ENCODE data around the gene POLN.

The POLN gene

DNA sequence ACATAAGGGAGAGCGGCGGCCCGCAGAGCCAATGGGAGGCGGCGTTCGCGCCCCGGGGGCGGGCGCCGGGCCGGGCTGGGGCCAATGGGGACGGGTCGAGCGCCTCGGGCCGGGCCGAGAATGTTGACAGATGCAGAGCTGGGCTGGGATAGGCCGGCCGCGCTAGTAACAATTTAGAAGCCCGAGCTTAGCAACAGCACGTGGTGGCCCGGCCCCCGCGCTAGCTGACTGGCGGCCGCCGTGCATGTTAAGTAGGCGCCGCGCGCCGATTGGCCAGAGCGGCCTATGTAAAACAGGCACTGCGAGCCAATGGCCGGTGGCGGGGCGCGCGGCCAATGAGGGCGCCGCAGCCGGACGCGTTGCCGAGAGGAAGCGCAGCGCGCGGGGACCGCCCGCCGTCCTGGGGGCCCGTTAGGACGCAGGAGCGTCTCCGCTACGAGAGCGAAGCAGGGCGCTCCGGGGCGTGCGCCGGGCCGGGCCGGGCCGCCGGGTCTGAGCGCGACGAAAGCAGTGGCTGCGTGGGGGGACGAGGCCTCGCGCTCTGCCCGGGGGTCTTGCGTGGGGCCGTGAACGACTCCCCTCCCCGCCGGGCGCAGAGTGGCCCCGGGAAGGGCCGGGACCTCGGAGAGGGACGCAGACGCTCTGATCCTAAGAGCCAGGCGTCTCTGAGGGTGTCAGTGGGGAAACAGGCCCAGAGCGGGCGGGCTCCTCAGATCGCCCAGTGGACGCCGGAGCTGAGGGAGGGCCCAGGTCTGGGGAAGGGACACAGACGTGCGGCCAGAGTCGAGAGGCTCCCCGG lies 20.4 kb upstream of the POLN start:
- FAIRE-seq = peak; percentile 12

DNA sequence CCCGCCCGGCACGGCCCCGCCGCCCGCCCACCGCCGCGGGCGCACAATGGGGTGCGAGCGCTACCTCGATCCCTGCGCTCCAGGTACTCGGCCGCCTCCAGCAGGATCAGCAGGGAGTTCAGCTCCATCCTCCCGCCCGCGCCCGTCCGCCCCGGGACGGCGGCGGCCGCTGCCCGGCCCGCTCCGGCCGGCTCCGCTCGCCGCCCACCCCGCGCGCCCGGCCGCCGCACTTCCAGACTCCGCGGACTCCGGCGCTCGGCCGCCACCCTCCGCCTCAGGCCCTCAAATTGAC lies 19.9 kb upstream of the POLN start, which contains the start of gene MXD4:
MXD4 (minus strand) TSS at position 257 of the 292 bp plus-strand sequence; CDS start at position 128, 129 bp downstream.
- FAIRE-seq = no peak

- no peak for FAIRE-seq
Measured at GRCh38 chr4:2261110-2261852, 19.4 kb upstream of the POLN start.

DNA sequence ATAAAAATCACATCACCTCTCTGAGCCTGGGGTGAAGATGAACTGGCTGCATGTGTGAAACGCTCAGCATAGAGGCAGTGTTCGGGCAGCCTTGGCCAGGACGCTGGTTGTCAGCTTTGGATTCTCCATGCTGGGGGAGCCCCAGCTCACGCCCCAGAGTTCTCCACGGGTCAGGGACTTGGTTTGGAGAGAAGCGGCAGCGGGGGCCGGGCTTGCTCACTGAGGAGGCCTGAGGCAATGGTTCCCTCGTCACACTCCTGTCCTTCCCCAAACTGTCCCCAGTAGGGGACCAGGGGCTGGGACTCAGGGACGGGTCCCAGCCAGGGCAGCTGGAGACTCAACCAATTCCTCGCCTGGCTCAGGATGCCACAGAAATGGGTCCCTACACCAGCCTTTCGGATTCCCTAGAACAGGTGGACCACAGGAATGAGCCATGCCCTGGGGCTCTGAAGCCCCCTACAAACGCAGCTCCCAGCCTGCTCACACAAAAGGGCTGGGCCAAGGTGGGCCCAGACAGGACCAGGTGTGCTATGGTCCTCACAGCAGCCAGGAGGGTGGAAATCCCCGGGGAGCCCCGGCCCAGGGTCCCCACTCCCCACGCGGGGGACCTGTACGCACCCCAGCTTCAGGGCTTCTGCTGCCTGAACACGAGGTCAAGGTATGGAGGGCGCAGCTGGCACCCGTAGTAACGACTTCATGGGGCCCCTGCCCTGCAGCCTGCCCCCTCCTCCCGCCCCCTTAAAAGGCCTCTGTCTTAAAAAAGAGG lies 18.6 kb upstream of the POLN start:
- FAIRE-seq = no peak

- FAIRE-seq = no peak
Measured at GRCh38 chr4:2259541-2260343, 17.8 kb upstream of the POLN start.

- no peak for FAIRE-seq
Measured at GRCh38 chr4:2259036-2259540, 17.2 kb upstream of the POLN start.

DNA sequence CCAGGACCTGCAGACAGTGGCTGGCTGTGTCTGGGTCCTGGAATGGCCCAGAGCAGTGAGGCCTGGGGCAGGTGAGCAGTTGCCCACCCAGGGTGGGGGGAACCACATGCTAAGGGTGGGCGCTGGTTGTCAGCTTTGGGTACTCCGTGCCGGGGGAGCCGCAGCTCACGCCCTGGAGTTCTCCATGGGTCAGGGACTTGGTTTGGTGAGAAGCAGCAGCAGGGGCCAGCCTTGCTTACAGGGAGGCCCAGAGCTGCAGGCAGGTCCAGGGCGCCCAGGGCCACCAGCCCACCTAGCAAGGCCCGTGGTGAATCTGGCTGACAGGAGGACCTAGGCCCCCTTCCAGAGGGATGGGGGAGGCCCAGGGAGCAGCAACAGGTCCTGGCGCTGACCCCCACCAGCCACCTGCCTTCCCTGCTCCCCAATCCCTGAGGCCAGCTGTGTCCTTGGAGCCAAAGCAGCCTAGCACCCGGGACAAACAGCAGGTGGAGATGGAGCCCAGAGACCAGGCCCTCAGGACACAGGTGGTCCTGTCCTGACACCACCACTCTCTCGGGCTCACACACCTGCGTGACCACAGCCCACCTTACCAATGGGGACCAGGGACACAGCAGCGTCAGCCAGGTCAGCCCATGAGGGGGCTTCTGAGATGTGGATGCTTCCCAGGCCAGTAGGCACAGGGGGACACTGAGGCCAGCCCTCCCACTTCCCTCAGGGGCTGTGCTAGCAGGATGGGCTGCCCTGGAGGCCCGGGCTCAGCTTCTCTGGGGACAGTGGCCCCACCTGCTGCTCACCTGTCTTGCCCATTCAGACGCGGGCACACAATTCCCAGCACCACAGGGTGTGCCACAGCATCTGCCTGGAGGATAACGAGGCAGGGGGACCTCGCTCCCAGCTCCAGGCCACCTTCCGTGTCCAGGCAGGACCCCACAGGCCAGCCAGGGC lies 16.4 kb upstream of the POLN start:
- no peak for FAIRE-seq

DNA sequence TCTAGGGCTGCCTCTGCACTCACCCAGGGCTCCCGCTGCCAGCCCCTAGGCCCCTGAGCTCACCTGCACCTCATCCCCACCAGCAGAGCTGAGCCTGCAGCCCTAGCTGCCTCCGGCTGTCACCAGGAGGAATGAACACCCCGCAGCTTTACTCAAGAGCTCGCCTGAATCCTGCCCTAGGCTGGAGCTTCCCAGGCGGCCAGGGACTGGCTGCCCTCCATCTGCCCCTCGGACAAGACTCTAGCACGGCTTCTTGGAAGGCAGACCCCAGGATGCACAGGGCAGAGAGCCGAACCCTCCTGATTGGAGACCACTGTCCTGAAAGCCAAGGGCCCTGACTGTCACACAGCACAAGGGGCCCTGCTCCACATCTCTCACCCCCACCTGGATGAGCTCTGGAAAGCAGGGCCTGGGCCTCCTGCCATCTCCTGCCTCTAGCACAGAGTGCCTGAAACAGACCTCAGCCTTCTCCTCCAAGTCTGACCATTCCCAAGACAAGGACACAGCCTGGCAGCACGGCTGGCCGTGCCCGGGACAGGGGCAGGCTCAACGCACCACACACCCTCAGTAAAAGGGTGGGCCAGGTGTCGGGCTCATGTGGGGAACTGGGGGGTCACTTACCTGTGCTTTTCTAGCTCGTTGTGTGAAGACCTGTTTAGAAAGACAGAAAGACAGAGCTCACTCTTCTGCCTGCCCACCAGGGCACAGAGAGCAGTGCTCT lies 15.6 kb upstream of the POLN start:
- FAIRE-seq = no peak

GRCh38 chr4:2256781-2257191 lies 14.9 kb upstream of the POLN start:
- no peak for FAIRE-seq

DNA sequence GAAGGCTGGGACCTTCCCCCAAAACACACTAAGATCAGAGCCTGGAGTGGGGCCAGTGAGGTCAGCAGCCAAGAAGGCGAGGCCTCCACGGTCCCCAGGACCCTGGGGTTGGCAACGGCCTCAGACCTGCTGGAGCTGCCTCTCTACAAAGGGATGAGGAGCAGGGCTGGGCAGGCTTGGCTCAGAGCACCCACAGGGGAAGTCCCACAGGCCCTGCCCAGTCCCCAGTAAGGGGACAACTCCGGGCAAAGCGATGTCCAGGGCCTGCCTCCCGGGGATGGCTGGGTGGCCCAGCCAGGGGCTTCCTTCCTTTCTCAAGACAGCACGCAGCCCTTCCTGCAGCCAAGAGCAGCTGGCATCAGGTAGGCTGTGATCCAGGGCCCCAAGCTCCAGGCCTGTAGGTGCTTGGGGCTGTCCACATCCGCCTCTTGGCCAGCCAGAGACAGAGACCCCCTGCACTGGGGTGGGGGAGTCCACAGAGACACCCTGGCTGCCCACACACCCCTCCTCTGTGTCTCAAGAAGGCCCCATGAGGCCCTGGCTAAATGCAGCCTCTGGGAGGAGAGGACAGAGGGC lies 14.3 kb upstream of the POLN start:
- FAIRE-seq = no peak

DNA sequence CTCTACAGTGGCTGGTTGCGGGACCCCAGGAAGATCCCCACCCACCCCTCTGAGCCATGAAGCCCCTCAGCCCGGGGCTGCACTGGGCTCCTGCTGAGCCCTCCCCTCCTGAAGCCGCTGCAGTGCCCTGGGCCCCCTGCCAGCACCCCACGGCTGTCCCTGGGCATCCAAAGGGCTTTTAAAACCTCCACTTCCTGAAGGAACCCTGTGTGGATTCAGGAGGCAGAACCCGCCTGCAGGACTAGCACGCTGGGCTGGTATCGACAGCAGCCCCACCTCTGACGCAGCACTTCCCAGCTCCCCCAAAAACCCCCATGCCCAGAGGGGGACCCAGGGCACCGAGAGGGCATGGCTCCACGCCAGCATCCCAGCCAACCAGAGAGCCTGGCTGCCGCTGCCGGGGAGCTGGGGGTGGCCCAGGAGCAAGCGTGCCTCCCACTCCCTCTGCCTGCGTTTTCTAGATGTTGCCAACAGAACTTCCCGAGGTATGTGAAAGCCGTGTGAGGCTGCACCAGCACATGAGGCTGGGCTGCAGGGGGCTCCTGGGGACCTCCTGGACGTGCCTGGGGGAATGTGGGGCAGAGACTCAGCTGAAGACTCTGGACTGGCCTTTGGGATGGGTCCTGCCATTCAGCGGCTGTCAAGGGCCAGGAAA lies 13.7 kb upstream of the POLN start:
- FAIRE-seq = no peak

- FAIRE-seq = no peak
Measured at GRCh38 chr4:2254665-2255500, 13.0 kb upstream of the POLN start.

- FAIRE-seq = no peak
Measured at GRCh38 chr4:2253160-2254084, 11.5 kb upstream of the POLN start.

DNA sequence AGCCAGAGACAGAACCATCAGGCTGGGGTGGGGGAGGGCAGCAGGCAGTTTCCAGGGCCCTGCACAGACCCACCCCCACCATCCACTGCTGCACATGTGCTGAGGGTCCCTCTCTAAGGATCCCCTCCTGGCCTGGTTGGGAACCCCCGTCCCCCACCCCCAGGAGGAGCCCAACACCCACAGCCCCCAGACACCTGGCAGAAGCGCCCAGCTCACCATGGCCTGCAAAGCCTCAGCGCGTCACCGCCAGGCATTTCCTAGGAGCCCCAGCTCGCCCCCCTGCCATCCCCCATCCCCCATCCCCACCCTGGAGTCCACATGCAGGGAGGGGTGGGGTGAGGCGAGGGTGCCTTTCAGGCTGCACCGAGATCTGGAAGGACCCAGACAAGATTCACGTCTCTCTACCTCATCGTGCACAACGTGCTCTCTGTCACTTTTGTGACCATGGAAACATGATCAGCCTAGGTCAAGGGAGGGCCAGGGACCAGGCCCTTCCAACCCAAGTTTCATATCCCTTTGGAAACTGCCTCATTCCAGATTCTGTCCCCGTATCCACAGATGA lies 10.7 kb upstream of the POLN start:
- FAIRE-seq = no peak

- FAIRE-seq = no peak
Measured at GRCh38 chr4:2251795-2252529, 10.0 kb upstream of the POLN start.

- FAIRE-seq = no peak
Measured at GRCh38 chr4:2251073-2251794, 9.3 kb upstream of the POLN start.

All from endometrium (tissue), 2 donors.